ENCODE results near the gene SYF2.

DNA sequence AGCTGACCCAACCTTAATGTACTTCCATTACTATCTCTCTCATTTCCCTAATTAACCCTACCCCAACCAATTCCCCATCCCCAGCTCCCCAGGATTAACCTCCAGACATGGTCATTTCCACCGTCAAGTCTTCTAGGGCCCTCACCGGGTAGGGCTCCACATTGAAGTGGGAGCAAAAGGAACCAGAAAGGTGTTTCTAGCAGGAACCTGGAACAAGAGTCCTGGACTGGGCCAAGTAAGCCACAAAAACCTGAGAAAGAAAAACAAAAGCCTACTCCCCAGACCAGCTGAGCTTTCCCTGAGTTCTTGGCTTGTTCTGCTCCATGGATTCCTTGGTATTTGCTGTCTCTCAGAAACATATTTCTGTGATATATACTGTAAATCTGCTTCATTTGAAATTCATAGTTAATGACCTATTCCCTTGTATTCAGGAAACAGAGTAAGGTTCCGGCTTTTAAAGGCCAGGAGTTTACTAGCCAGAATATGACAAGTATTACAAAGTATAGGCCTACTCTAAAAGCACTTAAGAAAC is 58.4 kb downstream of the SYF2 start:
- TF ChIP-seq EZH2 (IDR thresholded peaks at IDR 0.05; ENCODE audit: low read depth, unreplicated experiment) (no peak), CTCF (conservative IDR thresholded peaks at IDR 0.05; ENCODE audit: low read depth in 2 of 2) (no peak), CREB1 (CRISPR knock-in tag; IDR thresholded peaks at IDR 0.05; ENCODE audit: low read depth) (no peak), POLR2AphosphoS5 (IDR thresholded peaks at IDR 0.05; ENCODE audit: low read depth) (no peak), REST (IDR thresholded peaks at IDR 0.05; ENCODE audit: unreplicated experiment) (no peak), ZNF114 (CRISPR knock-in tag; IDR thresholded peaks at IDR 0.05) (no peak), EZH2phosphoT487 (IDR thresholded peaks at IDR 0.05; ENCODE audit: unreplicated experiment) (no peak), ZNF331 (CRISPR knock-in tag; IDR thresholded peaks at IDR 0.05; ENCODE audit: low read depth) (no peak), NANOG (IDR thresholded peaks at IDR 0.05; ENCODE audit: borderline replicate concordance) (no peak)
- TF ChIP-seq, protein P1, sequence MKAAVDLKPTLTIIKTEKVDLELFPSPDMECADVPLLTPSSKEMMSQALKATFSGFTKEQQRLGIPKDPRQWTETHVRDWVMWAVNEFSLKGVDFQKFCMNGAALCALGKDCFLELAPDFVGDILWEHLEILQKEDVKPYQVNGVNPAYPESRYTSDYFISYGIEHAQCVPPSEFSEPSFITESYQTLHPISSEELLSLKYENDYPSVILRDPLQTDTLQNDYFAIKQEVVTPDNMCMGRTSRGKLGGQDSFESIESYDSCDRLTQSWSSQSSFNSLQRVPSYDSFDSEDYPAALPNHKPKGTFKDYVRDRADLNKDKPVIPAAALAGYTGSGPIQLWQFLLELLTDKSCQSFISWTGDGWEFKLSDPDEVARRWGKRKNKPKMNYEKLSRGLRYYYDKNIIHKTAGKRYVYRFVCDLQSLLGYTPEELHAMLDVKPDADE (IDR thresholded peaks at IDR 0.05) = no peak
